NCI-H2107 (cell line): ENCODE results near the gene USP8.
"Not testable (repeated sequence)": the region's sequence is repeated elsewhere in the genome, so short reads cannot be mapped to it uniquely, and the experiment has no call there.

ENCODE experiments used
- DNase-seq: peaks from one replicate; lab custom pipeline; 2025; lab: John Stamatoyannopoulos, UW

USP8 gene

DNA sequence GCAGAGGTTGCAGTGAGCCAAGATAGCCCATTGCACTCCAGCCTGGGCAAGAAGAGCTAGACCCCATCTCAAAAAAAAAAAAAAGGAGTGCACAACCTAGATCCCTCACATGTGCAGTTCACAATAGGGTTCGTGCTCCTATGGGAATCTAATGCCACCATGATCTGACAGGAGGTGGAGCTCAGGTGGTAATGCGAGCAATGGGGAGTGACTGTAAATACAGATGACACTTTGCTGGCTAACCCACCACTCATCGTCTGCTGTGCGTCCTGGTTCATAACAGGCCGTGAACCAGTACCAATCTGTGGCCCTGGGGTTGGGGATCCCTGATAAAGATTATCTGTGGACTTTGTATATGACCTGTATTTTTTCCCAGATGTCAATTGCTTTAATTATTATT lies 16.7 kb downstream of the USP8 start:
- no peak for DNase-seq

- no peak for DNase-seq
Observed at GRCh38 chr15:50452927-50453326, 28.7 kb downstream of the USP8 start.

DNA sequence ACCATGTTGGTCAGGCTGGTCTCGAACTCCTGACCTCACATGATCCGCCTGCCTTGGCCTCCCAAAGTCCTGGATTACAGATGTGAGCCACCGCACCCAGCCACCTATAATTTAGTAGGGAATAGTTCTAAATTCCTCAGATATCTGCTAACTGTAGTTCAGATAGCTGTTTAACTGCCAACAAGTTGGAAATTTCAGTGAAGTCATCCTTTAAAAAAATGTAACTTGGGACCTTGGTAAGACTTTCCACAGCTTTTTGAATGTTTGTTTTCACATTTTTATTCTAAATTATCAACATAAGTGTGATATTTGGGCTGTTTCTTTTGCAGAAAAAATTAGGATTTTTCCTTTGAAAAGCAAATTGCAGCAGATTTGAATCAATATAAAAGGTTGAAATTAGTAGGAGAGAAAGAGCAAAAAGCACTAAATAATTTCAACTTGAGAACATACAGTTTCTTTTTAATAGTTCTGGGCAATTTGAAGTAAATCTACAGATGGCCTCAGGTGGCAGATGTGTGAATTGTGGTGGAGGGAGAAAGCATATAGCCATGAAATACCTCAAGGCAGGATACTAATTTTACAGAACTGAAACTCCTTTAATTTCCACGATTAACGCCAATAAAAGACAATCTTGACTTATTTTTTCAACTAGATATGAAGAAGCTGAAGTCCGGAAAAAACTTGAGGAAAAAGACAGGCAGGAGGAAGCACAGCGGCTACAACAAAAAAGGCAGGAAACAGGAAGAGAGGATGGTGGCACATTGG lies 34.3 kb downstream of the USP8 start:
- DNase-seq, result no peak

DNA sequence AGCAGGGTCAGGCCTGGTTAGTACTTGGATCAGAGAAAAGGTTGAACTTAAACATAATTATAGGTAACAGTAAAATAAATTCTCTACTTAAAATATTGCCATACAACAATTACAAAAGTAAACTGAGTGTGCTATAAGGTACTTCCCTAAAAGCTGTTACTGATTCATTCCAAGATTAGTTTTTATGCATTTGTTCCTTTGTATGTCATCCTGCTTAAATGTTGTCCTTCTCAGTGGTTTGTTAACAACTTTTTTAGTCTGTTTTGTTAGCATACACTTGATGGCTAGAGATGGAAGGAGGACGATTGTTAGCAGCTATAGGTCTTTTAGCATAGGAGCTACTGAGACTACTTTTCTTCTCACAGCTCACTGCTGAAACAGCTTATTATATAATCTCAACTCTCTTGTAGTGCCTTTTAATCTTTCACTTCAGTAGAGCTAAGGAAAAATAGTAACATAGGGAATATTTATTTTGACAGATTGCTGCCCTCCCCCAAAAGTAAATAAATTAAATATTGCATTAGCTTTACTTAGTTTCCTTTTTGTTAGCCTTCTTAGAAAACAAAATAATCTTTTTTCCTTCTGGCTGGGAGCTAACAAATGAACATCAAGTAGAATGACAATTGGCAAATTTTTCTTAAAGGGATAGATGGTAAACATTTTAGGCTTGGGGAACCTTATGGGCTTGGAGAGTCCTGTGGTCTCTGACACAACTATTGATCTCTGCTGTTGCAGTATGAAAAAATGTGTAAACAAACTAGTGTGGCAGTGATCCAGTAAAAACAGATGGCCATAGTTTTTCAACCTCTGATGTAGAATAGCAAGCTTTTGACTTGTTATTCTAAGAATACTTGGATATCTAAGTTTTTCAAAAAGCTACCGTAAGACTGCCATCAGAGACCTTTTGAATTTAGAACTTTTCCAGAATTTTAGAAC lies 39.5 kb downstream of the USP8 start:
- no peak for DNase-seq

DNA sequence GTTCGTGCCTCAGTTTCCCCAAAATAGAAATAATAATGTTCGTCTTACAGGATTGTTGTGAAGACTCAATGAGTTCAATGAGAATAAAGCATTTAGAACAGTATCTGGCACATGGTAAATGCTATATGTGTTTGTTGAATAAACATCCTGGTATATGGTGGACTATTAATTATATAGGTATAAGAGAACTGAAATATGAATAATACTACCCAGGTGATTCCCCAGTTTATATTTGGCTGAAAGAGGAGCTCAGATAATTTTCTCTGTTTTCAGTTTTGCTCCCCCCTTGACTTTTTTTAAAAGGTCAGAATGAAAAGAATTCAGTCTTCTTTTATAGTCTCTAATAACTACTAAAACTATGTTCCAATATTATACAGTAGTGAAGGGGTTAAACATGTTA lies 46.9 kb downstream of the USP8 start:
- DNase-seq, result no peak

- DNase-seq, result no peak
Observed at GRCh38 chr15:50476143-50476542, 51.9 kb downstream of the USP8 start.

GRCh38 chr15:50484781-50485180 lies 60.6 kb downstream of the USP8 start:
- DNase-seq, result no peak

GRCh38 chr15:50485389-50485788 lies 61.2 kb downstream of the USP8 start:
- no peak for DNase-seq

DNA sequence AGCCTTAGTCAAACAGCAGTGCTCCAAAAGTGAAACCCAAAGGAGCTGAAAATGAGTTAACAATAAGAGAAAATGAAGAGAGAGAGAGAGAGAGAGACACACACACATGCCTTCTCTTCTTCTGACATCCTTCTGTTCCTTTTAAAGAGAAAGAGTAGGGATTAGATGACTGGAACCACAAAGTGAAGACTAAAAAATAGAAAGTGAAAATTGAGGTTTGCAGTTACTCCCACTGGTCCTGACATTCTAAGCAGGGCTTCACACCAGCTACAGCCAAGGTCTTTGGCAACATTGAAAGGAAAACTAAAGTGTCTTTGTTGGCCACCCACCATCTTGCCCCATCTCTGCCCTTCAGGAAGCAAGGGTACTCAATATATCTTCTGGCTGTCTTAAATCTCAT lies 63.1 kb downstream of the USP8 start:
- no peak for DNase-seq

DNA sequence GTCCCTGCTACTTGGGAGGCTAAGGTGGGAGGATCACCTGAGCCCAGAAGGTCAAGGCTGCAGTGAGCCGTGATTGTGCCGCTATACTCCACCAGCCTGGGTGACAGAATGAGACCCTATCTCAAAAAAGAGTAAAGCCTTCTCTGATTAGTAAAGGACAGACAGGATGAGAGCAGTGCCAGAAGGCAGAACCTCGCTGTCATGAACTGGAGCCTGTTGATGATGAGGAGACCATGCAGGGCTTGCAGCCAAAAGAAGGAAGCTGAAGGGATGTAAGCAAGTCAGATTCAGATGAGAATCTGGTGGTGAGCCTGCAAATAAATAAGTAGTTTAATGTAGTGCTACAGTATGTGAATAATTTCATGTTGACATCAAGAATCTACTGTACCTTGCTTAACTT lies 69.4 kb downstream of the USP8 start:
- DNase-seq, result no peak

DNA sequence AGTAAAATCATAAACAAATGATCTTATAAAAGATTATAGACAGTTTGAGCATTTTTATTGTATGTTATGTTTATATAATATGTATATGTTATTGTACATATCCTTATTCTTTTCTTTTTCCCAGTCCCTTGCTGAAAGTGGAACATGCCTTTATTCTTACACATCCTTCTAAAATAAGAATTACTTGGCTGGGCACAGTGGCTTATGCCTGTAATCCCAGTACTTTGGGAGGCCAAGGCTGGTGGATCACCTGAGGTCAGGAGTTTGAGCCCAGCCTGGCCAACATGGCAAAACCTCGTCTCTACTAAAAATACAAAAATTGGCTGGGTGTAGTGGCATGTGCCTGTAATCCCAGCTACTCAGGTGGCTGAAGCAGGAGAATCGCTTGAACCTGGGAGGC lies 70.3 kb downstream of the USP8 start:
- DNase-seq, result not testable (repeated sequence)

- no peak for DNase-seq
Observed at GRCh38 chr15:50496692-50497091, 72.5 kb downstream of the USP8 start.

- no peak for DNase-seq
Observed at GRCh38 chr15:50500352-50500751, 76.1 kb downstream of the USP8 start.

DNA sequence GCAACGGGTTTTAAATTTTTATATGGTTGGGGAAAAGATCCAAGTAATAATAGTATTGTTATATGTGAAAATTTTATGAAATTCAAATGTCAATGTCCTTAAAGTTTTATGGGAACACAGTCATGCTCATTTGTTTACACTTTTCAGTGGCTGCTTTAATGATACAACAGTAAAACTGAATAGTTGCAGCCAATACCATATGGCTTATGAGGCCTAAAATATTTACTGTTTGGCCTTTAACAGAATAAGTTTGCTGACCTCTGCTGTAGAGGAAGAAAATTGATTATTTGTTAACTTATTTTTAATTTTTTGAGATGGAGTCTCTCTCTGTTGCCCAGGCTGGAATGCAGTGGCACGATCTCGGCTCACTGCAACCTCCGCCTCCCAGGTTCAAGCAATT lies 77.6 kb downstream of the USP8 start:
- no peak for DNase-seq

DNA sequence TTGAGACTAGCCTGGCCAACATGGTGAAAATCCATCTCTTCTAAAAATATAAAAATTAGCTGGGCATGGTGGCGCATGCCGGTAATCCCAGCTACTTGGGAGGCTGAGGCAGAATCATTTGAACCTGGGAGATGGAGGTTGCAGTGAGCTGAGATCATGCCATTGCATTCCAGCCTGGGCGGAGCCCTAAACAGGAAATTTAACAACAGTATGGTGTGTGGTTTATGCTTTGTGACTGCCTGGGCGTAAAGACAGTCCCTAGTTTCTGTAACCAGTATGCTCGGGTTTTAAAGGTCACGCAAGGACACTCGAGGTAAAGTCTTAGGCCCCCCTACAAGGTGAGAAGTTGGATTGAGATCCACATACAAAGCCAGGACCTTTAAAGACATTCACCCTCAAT lies 78.9 kb downstream of the USP8 start:
- no peak for DNase-seq

- DNase-seq, result not testable (repeated sequence)
Observed at GRCh38 chr15:50505656-50506055, 81.5 kb downstream of the USP8 start.

GRCh38 chr15:50506121-50506520 lies 81.9 kb downstream of the USP8 start:
- DNase-seq, result no peak

- no peak for DNase-seq
Observed at GRCh38 chr15:50513001-50513400, 88.8 kb downstream of the USP8 start.

- DNase-seq, result no peak
Observed at GRCh38 chr15:50519740-50520425, 95.7 kb downstream of the USP8 start.

GRCh38 chr15:50523851-50524251 lies 99.6 kb downstream of the USP8 start:
- DNase-seq, result no peak

DNA sequence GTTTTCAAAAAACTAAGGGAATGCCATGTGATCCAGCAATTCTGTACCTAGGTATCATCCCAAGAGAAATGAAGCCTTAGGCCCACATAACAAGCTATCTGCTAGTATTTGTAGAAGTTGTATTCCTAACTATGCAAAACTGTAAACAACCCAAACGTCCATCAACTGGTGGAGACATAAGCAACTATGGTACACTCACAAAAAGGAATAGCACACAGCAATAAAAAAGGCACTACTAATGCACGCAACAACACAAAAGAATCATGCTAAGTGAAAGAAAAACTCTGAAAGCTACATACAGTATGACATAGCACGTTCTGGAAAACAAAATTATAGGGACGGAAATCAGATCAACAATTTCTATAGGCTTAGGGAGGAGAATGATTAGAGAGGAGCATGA lies 107.0 kb downstream of the USP8 start:
- no peak for DNase-seq

DNA sequence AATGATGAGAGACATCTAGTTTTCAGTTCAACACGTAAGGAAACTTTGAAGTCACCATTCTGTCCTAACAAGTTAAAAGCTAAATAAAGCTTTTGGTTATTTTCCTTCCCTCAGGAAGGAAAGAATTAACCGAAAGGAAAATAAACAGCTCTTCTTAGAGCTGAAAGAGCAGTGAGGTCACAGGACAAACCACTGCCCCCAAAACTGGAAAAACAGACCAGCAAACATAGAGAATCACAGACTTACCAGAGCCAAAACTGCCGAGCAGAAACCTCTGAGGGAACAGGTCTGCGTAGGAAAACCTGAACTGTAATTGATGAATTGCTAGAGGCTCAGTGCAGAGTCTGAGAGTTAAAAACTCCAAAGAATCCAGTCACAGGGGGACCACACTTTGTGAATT lies 107.6 kb downstream of the USP8 start:
- no peak for DNase-seq

DNA sequence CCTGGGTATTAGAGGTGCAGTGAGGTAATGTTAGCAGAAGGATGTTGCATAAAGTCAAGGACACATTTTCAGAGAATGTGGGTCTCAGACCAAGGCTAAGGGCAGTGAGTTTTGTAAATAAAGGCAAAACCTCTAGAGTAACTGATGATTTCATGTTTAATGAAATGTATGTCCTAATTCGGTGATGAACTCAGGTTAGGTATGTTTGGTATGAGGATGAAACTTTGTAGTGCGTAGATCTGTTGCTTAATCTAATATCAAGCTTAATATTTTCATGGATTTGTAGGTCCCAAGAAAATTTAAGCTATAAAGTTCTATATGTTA lies 118.6 kb downstream of the USP8 start:
- no peak for DNase-seq
